BE2C (cell line): ENCODE measurements around the gene CABP7.

Source experiments
- DNase-seq: peaks from one replicate; pipeline ENCODE4 v3.0.0-alpha.2; 2020
- H3K27me3 ChIP-seq: fragments of 250-450 bp; sonication (Bioruptor Pico); 2 replicates; pipeline ENCODE4 v1.5.1; 2020; ENCODE audit warnings: mild to moderate bottlenecking
- H3K36me3 ChIP-seq: fragments of 250-450 bp; sonication (Bioruptor Pico); 2 replicates; pipeline ENCODE4 v1.5.1; 2020; ENCODE audit warnings: mild to moderate bottlenecking
- H3K4me1 ChIP-seq: fragments of 250-450 bp; sonication (Bioruptor Pico); 2 replicates; pipeline ENCODE4 v1.5.1; 2020
- H3K4me3 ChIP-seq: 2 replicates; pipeline ENCODE4 v1.5.1; 2011; ENCODE audit warnings: low read depth, low read length
- H3K9me3 ChIP-seq: fragments of 250-450 bp; sonication (Bioruptor Pico); 2 replicates; pipeline ENCODE4 v1.5.1; 2020
- CTCF ChIP-seq: IDR thresholded peaks from 2 replicates; pipeline ENCODE4 v1.5.1; 2012; ENCODE audit warnings: mild to moderate bottlenecking, low read depth, low read length

Gene CABP7

GRCh38 chr22:29731058-29731850 lies 11.5 kb downstream of the CABP7 start:
- Histone ChIP-seq H3K36me3 (no peaks in the 10 kb centered on the region), H3K9me3 (no peaks in the 10 kb centered on the region), H3K27me3 (no peaks in the 10 kb centered on the region), H3K4me3 (no peak overlapping the region), H3K4me1 (peaks cover 19% of the 10 kb centered on the region)
- DNase-seq, result no peak
- TF ChIP-seq CTCF, result no peak

DNA sequence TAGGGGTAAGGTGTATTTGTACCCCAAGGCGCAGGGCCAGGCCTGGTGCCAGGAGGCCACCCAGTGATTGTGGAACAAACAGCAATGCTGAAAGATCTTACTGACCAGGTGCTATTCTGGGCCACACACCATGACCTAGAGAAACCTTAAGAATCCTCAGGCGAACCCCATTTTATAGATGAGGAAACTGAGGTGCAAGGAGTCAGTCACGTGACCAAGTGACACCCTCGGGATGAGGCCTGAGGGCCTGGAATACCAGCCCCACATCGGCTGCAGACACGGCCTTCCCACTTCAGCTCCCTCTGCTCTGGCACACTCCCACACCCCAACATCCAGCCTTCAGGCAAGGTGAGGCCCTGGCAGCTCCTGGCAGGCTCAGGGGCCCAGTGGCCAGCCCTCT lies 13.1 kb downstream of the CABP7 start:
- TF ChIP-seq CTCF, result no peak
- Histone ChIP-seq H3K36me3 (no peaks in the 10 kb centered on the region), H3K9me3 (no peaks in the 10 kb centered on the region), H3K27me3 (no peaks in the 10 kb centered on the region), H3K4me1 (peaks cover 19% of the 10 kb centered on the region), H3K4me3 (no peak overlapping the region)
- DNase-seq, result no peak

DNA sequence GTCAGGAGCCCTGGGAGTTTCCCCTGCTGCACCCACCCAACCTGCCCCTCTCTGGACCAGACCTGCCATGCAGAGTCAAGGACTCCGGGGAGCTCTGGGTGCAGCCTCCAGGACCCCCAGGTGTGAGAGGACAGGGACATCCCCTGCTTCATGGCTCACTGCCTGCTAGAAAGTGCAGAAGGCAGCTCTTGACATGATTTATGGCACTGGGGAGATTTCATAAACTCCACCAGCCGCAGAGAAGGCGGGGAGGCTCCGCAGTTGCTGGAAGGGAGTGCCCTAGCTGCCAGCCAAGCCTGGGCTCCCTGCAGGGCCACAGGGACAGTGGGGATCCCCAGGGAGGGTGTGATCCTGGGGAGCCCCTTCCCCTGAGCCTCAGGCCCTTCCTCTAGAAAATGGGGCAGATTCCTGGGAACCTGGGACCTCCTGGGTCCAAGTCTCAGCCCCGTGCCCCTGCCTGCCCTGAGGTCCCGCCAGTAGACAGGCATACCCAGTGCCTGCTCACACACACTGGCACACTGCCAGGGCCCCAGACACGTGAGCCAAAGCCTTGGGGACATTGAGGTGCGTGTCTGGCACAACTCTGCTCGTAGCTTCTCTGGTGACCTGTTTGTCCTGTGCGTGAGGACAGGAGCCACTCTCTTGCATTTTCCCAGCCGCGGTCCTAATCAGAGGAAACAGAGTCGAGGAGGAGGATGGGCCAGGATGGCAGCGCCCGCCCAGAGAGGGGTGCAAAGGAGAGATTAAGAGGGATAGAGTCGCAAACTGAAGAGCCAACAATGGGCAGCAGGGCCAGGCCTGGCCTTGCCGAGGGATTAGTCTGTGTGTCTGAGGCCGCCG lies 13.8 kb downstream of the CABP7 start:
- DNase-seq, result peak; percentile 94
- Histone ChIP-seq H3K4me1 (peaks cover 19% of the 10 kb centered on the region), H3K36me3 (no peaks in the 10 kb centered on the region), H3K4me3 (peak overlapping the region; percentile 31), H3K27me3 (no peaks in the 10 kb centered on the region), H3K9me3 (no peaks in the 10 kb centered on the region)
- TF ChIP-seq CTCF, result no peak

DNA sequence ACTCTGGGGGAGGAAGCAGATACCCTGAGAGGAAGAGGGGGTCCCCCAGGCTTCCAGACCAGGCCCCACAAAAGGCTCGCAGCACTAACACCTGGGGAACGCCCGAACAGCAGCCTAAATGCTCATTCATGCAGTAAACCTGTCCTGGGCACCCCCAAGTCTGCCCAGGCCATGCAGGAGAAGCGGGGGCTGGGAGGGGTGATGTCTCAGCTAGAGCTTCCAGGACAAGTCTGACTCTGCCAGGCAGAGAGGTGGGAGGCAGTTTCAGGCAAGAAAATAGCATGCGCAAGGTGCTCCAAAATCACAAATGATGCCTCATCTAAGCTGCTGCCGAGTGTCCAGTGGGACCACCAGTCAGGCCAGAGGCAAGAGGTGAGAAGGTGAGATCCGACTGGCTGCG lies 14.6 kb downstream of the CABP7 start:
- Histone ChIP-seq H3K27me3 (no peaks in the 10 kb centered on the region), H3K4me3 (peak overlapping the region; percentile 31), H3K4me1 (peaks cover 19% of the 10 kb centered on the region), H3K36me3 (peaks cover 4% of the 10 kb centered on the region), H3K9me3 (no peaks in the 10 kb centered on the region)
- no peak for DNase-seq
- TF ChIP-seq CTCF, result no peak

DNA sequence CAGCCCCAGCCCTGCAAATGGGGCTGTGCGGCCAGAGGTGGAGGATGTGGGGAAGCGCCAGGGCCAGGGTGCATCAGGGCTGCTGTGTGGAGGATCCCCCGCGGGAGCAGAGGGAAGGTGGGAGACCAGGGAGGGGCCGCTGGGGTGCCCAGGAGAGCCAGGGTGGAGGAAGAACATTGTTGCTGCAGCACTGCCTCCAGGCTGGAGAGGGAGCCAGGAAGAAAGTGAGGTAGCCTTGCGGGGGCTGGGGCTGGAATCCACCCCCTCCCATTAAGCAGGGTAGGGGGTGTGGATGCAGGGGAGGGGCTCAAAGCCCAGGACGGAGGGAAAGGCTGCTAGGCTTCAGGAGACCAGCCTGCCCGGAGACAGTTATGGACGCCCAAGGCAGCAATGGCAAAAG lies 15.0 kb downstream of the CABP7 start:
- Histone ChIP-seq H3K27me3 (no peaks in the 10 kb centered on the region), H3K36me3 (peaks cover 5% of the 10 kb centered on the region), H3K9me3 (no peaks in the 10 kb centered on the region), H3K4me3 (no peak overlapping the region), H3K4me1 (peaks cover 19% of the 10 kb centered on the region)
- DNase-seq, result no peak
- no peak for TF ChIP-seq CTCF

- Histone ChIP-seq H3K36me3 (peaks cover 7% of the 10 kb centered on the region), H3K27me3 (no peaks in the 10 kb centered on the region), H3K4me1 (peaks cover 19% of the 10 kb centered on the region), H3K4me3 (no peak overlapping the region), H3K9me3 (no peaks in the 10 kb centered on the region)
- no peak for TF ChIP-seq CTCF
- no peak for DNase-seq
These were observed 15.6 kb downstream of the CABP7 start for GRCh38 chr22:29735416-29735815.
